NCI-H226 (cell line): Measurements from ENCODE around the gene MRPL34.

ENCODE experiments used
- DNase-seq: peaks from one replicate; pipeline ENCODE4 v3.0.0-alpha.2; 2015

Gene MRPL34

GRCh38 chr19:17347361-17347760, 41.7 kb downstream of the MRPL34 start:
- DNase-seq, result no peak

GRCh38 chr19:17347877-17348276, 42.2 kb downstream of the MRPL34 start:
- no peak for DNase-seq

- DNase-seq, result no peak
These were observed 43.0 kb downstream of the MRPL34 start for GRCh38 chr19:17348700-17349099.

- DNase-seq, result no peak
These were observed 46.3 kb downstream of the MRPL34 start for GRCh38 chr19:17351815-17352435.

GRCh38 chr19:17352608-17353280, 47.1 kb downstream of the MRPL34 start:
- no peak for DNase-seq

- no peak for DNase-seq
These were observed 47.7 kb downstream of the MRPL34 start for GRCh38 chr19:17353386-17353785.
